ENCODE measurements around the gene AP1G1. TPM values are rescaled to one million over a fixed set of nuclear protein-coding genes. Genes with fewer than 3 reads are reported as not detected.

AP1G1 gene
- total RNA-seq, 1 donor from 2014 or later = 121 TPM

GRCh38 chr16:71703333-71703732 is 105.3 kb downstream of the AP1G1 start:
- no peaks in the 10 kb centered on the region for H3K9me3 Mint-ChIP-seq (ENCODE audit: unreplicated experiment)
- Histone ChIP-seq H3K4me1 (ENCODE audit: insufficient read depth, low read length) (peaks cover 4% of the 10 kb centered on the region), H3K27me3 (ENCODE audit: insufficient read depth, low read length) (no peaks in the 10 kb centered on the region), H3K4me3 (ENCODE audit: insufficient read depth, low read depth, low read length) (no peak overlapping the region), H3K4me2 (ENCODE audit: low read length) (no peak overlapping the region), H3K36me3 (ENCODE audit: insufficient read depth, low read length) (peaks cover 5% of the 10 kb centered on the region), H3K9me3 (ENCODE audit: insufficient read depth, low read depth, low read length) (no peaks in the 10 kb centered on the region), H3K9ac (ENCODE audit: low read length) (no peak overlapping the region), H2AFZ (ENCODE audit: low read depth, low read length) (no peak overlapping the region), H3K79me2 (ENCODE audit: insufficient read depth, low read length) (peaks cover 18% of the 10 kb centered on the region), H3K27ac (ENCODE audit: low read depth, low read length) (no peak overlapping the region), H4K20me1 (ENCODE audit: insufficient read depth, low read length) (no peaks in the 10 kb centered on the region)
- no peak for FAIRE-seq
- H3K36me3 Mint-ChIP-seq (ENCODE audit: low read depth, unreplicated experiment) = peaks cover 6% of the 10 kb centered on the region
- no peak for DNase-seq (ENCODE audit: low read depth)
- H3K27me3 Mint-ChIP-seq (ENCODE audit: low read depth, unreplicated experiment) = no peaks in the 10 kb centered on the region
- TF ChIP-seq EZH2 (IDR thresholded peaks at IDR 0.05; ENCODE audit: insufficient read depth, low read length) (no peak), CTCF (IDR thresholded peaks at IDR 0.05; ENCODE audit: insufficient read depth, low read depth, low read length) (no peak)
- peaks cover 8% of the 10 kb centered on the region for H3K4me1 Mint-ChIP-seq (ENCODE audit: low read depth, unreplicated experiment)
- H3K4me3 Mint-ChIP-seq (ENCODE audit: unreplicated experiment) = no peak overlapping the region
- no peak overlapping the region for H3K27ac Mint-ChIP-seq (ENCODE audit: unreplicated experiment)

GRCh38 chr16:71700831-71701230 is 107.8 kb downstream of the AP1G1 start:
- no peaks in the 10 kb centered on the region for H3K4me1 ChIP-seq (ENCODE audit: insufficient read depth, low read length)
- no peak overlapping the region for H3K27ac ChIP-seq (ENCODE audit: low read depth, low read length)
- Mint-ChIP-seq H3K27me3 (ENCODE audit: low read depth, unreplicated experiment) (no peaks in the 10 kb centered on the region), H3K9me3 (ENCODE audit: unreplicated experiment) (no peaks in the 10 kb centered on the region), H3K4me1 (ENCODE audit: low read depth, unreplicated experiment) (no peaks in the 10 kb centered on the region), H3K27ac (ENCODE audit: unreplicated experiment) (no peak overlapping the region), H3K36me3 (ENCODE audit: low read depth, unreplicated experiment) (peaks cover 6% of the 10 kb centered on the region), H3K4me3 (ENCODE audit: unreplicated experiment) (no peak overlapping the region)
- no peak overlapping the region for H3K4me2 ChIP-seq (ENCODE audit: low read length)
- TF ChIP-seq EZH2 (IDR thresholded peaks at IDR 0.05; ENCODE audit: insufficient read depth, low read length) (no peak), CTCF (IDR thresholded peaks at IDR 0.05; ENCODE audit: insufficient read depth, low read depth, low read length) (no peak)
- no peak overlapping the region for H2AFZ ChIP-seq (ENCODE audit: low read depth, low read length)
- no peak for DNase-seq (ENCODE audit: low read depth)
- peaks cover 10% of the 10 kb centered on the region for H3K79me2 ChIP-seq (ENCODE audit: insufficient read depth, low read length)
- H3K9me3 ChIP-seq (ENCODE audit: insufficient read depth, low read depth, low read length) = no peaks in the 10 kb centered on the region
- FAIRE-seq = no peak
- no peak overlapping the region for H3K9ac ChIP-seq (ENCODE audit: low read length)
- H3K27me3 ChIP-seq (ENCODE audit: insufficient read depth, low read length) = no peaks in the 10 kb centered on the region
- peaks cover 5% of the 10 kb centered on the region for H3K36me3 ChIP-seq (ENCODE audit: insufficient read depth, low read length)
- no peaks in the 10 kb centered on the region for H4K20me1 ChIP-seq (ENCODE audit: insufficient read depth, low read length)
- H3K4me3 ChIP-seq (ENCODE audit: insufficient read depth, low read depth, low read length) = no peak overlapping the region

- Histone ChIP-seq H3K4me2 (ENCODE audit: low read length) (no peak overlapping the region), H3K9ac (ENCODE audit: low read length) (no peak overlapping the region), H2AFZ (ENCODE audit: low read depth, low read length) (no peak overlapping the region), H3K9me3 (ENCODE audit: insufficient read depth, low read depth, low read length) (no peaks in the 10 kb centered on the region), H4K20me1 (ENCODE audit: insufficient read depth, low read length) (peaks cover under 1% of the 10 kb centered on the region), H3K4me1 (ENCODE audit: insufficient read depth, low read length) (no peaks in the 10 kb centered on the region), H3K27me3 (ENCODE audit: insufficient read depth, low read length) (no peaks in the 10 kb centered on the region), H3K79me2 (ENCODE audit: insufficient read depth, low read length) (peaks cover 4% of the 10 kb centered on the region), H3K36me3 (ENCODE audit: insufficient read depth, low read length) (peaks cover 5% of the 10 kb centered on the region), H3K27ac (ENCODE audit: low read depth, low read length) (no peak overlapping the region), H3K4me3 (ENCODE audit: insufficient read depth, low read depth, low read length) (no peak overlapping the region)
- Mint-ChIP-seq H3K27me3 (ENCODE audit: low read depth, unreplicated experiment) (no peaks in the 10 kb centered on the region), H3K36me3 (ENCODE audit: low read depth, unreplicated experiment) (peaks cover 6% of the 10 kb centered on the region), H3K4me3 (ENCODE audit: unreplicated experiment) (no peak overlapping the region), H3K4me1 (ENCODE audit: low read depth, unreplicated experiment) (no peaks in the 10 kb centered on the region), H3K27ac (ENCODE audit: unreplicated experiment) (no peak overlapping the region), H3K9me3 (ENCODE audit: unreplicated experiment) (no peaks in the 10 kb centered on the region)
- TF ChIP-seq CTCF (IDR thresholded peaks at IDR 0.05; ENCODE audit: insufficient read depth, low read depth, low read length) (no peak), EZH2 (IDR thresholded peaks at IDR 0.05; ENCODE audit: insufficient read depth, low read length) (no peak)
- DNase-seq (ENCODE audit: low read depth) (no peak), FAIRE-seq (no peak)
Observed at GRCh38 chr16:71698491-71698890, 110.1 kb downstream of the AP1G1 start.
